Endothelial cell of umbilical vein (primary cell): ENCODE data around the gene ZC2HC1C. TPM values are rescaled to one million over a fixed set of nuclear protein-coding genes. Genes with fewer than 3 reads are reported as not detected.

Source experiments
- BruUV-seq: library from RNA; stranded (reverse); fragments of 400-500 nt; replicated peaks from 2 replicates; lab custom pipeline; 2021; lab: Mats Ljungman, UMichigan
- CTCF ChIA-PET: fragments of 300-600, 350-600 bp; sonication (Branson Sonifier 250); formaldehyde crosslinking; loops from one replicate; lab custom pipeline; 2021; ENCODE audit warnings: antibody characterized with exemption, inconsistent platforms; lab: Charles Lee
- POLR2A ChIA-PET: fragments of 300-600, 350-600 bp; sonication (Branson Sonifier 250); formaldehyde crosslinking; loops from one replicate; lab custom pipeline; 2021; ENCODE audit warnings: antibody characterized with exemption, inconsistent platforms; lab: Charles Lee
- DNase-seq: peaks from one replicate; pipeline ENCODE4 v3.0.0-alpha.2; 2011; ENCODE audit warnings: low read depth, low spot score
- FAIRE-seq: peaks from 2 replicates; lab custom pipeline; 2011; peaks lifted over from hg19 to GRCh38; lab: Jason Lieb, UNC
- H2AFZ ChIP-seq: 2 replicates; pipeline ENCODE4 v1.6.0; 2012; ENCODE audit warnings: low read depth, low read length, control low read depth, inconsistent platforms
- H3K27ac ChIP-seq: 2 replicates; pipeline ENCODE4 v1.5.1; 2011; ENCODE audit warnings: low read depth, mild to moderate bottlenecking, control low read depth, low read length, moderate library complexity; ENCODE audit not compliant: insufficient read depth
- H3K27me3 ChIP-seq, 2 experiments: 2 replicates each; pipeline versions ENCODE4 v1.6.0 to v1.6.1; 2011; ENCODE audit warnings: low read length in 2 of 2, mixed read lengths in 1 of 2; ENCODE audit not compliant: control insufficient read depth in 2 of 2, insufficient read depth in 2 of 2
- H3K36me3 ChIP-seq, 2 experiments: 2 replicates in 1 of 2; 3 replicates in 1 of 2; pipeline ENCODE4 v1.5.1; 2011; ENCODE audit warnings: low read length in 2 of 2, mild to moderate bottlenecking in 1 of 2, moderate library complexity in 1 of 2; ENCODE audit not compliant: control insufficient read depth in 2 of 2, insufficient read depth in 2 of 2; ENCODE audit errors: extremely low read depth in 1 of 2
- H3K4me1 ChIP-seq: 3 replicates; pipeline ENCODE4 v1.5.1; 2011; ENCODE audit warnings: mild to moderate bottlenecking, low read length; ENCODE audit not compliant: control insufficient read depth, insufficient read depth; ENCODE audit errors: extremely low read depth
- H3K4me2 ChIP-seq: 2 replicates; pipeline ENCODE4 v1.6.1; 2011; ENCODE audit warnings: low read length, control low read depth, mixed read lengths; ENCODE audit not compliant: insufficient read depth
- H3K4me3 ChIP-seq, 3 experiments: fragments of 200-600 bp in 1 of 3; sonication (generic), shearing (Covaris generic) in 1 of 3; replicated peaks in 1 of 3; 2 replicates each; pipeline ENCODE4 v1.5.1; 2011 to 2016; ENCODE audit warnings: control low read depth in 3 of 3, low read length in 3 of 3, mild to moderate bottlenecking in 2 of 3, inconsistent platforms in 1 of 3, low read depth in 1 of 3, moderate library complexity in 1 of 3; ENCODE audit not compliant: insufficient read depth in 1 of 3
- H3K79me2 ChIP-seq: 2 replicates; pipeline ENCODE4 v1.6.0; 2012; ENCODE audit warnings: low read length, inconsistent platforms; ENCODE audit not compliant: control insufficient read depth, insufficient read depth
- H3K9ac ChIP-seq: replicated peaks from 2 replicates; pipeline ENCODE3; 2011; ENCODE audit warnings: low read length, control low read depth; ENCODE audit not compliant: insufficient read depth; ENCODE audit errors: extremely low read depth
- H3K9me1 ChIP-seq: replicated peaks from 3 replicates; pipeline ENCODE4 v1.6.0; 2011; ENCODE audit warnings: mild to moderate bottlenecking, low read length; ENCODE audit not compliant: control insufficient read depth, insufficient read depth; ENCODE audit errors: extremely low read depth
- H3K9me3 ChIP-seq: replicated peaks from 2 replicates; pipeline ENCODE4 v1.5.1; 2012; ENCODE audit warnings: low read length, inconsistent platforms; ENCODE audit not compliant: control insufficient read depth, insufficient read depth
- H4K20me1 ChIP-seq: replicated peaks from 2 replicates; pipeline ENCODE3; 2011; ENCODE audit warnings: mild to moderate bottlenecking, low read length; ENCODE audit not compliant: control insufficient read depth, insufficient read depth; ENCODE audit errors: extremely low read depth
- FOS ChIP-seq: IDR thresholded peaks from 2 replicates; pipeline ENCODE4 v1.6.1; 2011; ENCODE audit warnings: mild to moderate bottlenecking, low read length, moderate library complexity, borderline replicate concordance; ENCODE audit not compliant: insufficient read depth
- GATA2 ChIP-seq: IDR thresholded peaks from 2 replicates; pipeline ENCODE4 v1.7.0; 2011; ENCODE audit warnings: low read depth, mild to moderate bottlenecking, moderate library complexity, mixed read lengths, low read length; ENCODE audit not compliant: insufficient read length, insufficient read depth
- JUN ChIP-seq: IDR thresholded peaks from 2 replicates; pipeline ENCODE4 v1.6.1; 2011; ENCODE audit warnings: borderline replicate concordance, low read depth; ENCODE audit not compliant: insufficient read length, insufficient read depth
- MAX ChIP-seq: IDR thresholded peaks from 2 replicates; pipeline ENCODE4 v1.6.1; 2011; ENCODE audit not compliant: insufficient read depth, insufficient read length
- MYC ChIP-seq: IDR thresholded peaks from one replicate; pipeline ENCODE4 v1.6.1; 2011; ENCODE audit warnings: mild to moderate bottlenecking, low read depth, low read length
- POLR2A ChIP-seq: IDR thresholded peaks from 2 replicates; pipeline ENCODE4 v1.6.1; 2012; ENCODE audit warnings: low read depth, mild to moderate bottlenecking, control low read depth, low read length
- POLR2AphosphoS5 ChIP-seq: IDR thresholded peaks from 2 replicates; pipeline ENCODE4 v1.6.1; 2012; ENCODE audit warnings: low read depth, mild to moderate bottlenecking, control low read depth, low read length, moderate library complexity; ENCODE audit not compliant: insufficient read depth
- dilution Hi-C: fragments of 300-500 bp; cut with MboI; formaldehyde crosslinking; loops from one replicate; pipeline ENCODE4 v1.15.0; 2019; ENCODE audit warnings: low sequenced_read_pairs; ENCODE audit not compliant: extremely low pct_ligation_motif_present
- intact Hi-C: fragments of 100-400 bp; cut with micrococcal nuclease; formaldehyde crosslinking; loops from one replicate; pipeline ENCODE4 v1.10.0; 2022
- polyA plus RNA-seq, 4 experiments: library from polyadenylated mRNA; depleted of rRNA in 3 of 4; stranded (reverse) in 3 of 4; unstranded in 1 of 4; fragments of >200 nt; gene quantifications; 2 replicates each; pipeline versions ENCODE4 v1.2.1 to v1.2.3, GENCODE V29; 2011 to 2012; ENCODE audit warnings: missing spikeins in 1 of 4
- total RNA-seq: library from RNA; stranded (reverse); gene quantifications from 2 replicates; pipeline ENCODE4 v1.2.3, GENCODE V29; 2021

Gene ZC2HC1C
- total and polyA plus RNA-seq, 2 donors (not counting 3 experiments of a cell fraction or from before 2014, with no cell fraction given) = 0.84 to 0.91 TPM

GRCh38 chr14:75121552-75121951, 52.1 kb downstream of the ZC2HC1C start:
- POLR2A ChIA-PET = no interaction called here
- no peak for TF ChIP-seq POLR2A
- TF ChIP-seq MAX = no peak
- TF ChIP-seq MYC = no peak
- dilution Hi-C loops = no loop called here

GRCh38 chr14:75123991-75124390, 54.5 kb downstream of the ZC2HC1C start:
- no peak overlapping the region for H2AFZ ChIP-seq
- TF ChIP-seq FOS = peak; percentile 95
- no peak for TF ChIP-seq MYC
- peak; percentile 55 for TF ChIP-seq POLR2A
- TF ChIP-seq JUN = peak; percentile 94
- TF ChIP-seq POLR2AphosphoS5 = peak; percentile 87
- TF ChIP-seq GATA2 = peak; percentile 61
- H3K36me3 ChIP-seq = peaks cover 0 to 4% of the 10 kb centered on the region in 2 experiments
- H3K27me3 ChIP-seq = no peaks in the 10 kb centered on the region
- ChIA-PET CTCF (interaction anchor here (1.0 to 1.5 kb wide), 5 partner anchors 36 to 218 kb away, joined by 4 to 6 read pairs (median 5); no protein-coding TSS in a partner anchor), POLR2A (interaction anchor here (0.7 kb wide), 1 partner anchor 585 kb away, joined by 3 read pairs; no protein-coding TSS in a partner anchor)
- intact Hi-C loops (loop anchor here (1.0 kb wide), 1 partner anchor 135 kb away; no protein-coding TSS in a partner anchor), dilution Hi-C loops (no loop called here)
- no peaks in the 10 kb centered on the region for H3K9me1 ChIP-seq
- H4K20me1 ChIP-seq = no peaks in the 10 kb centered on the region
- H3K9me3 ChIP-seq = no peaks in the 10 kb centered on the region
- peak; percentile 94 for FAIRE-seq
- no TSS peak for BruUV-seq
- peaks cover 17% of the 10 kb centered on the region for H3K79me2 ChIP-seq
- H3K4me1 ChIP-seq = peaks cover 51% of the 10 kb centered on the region
- H3K4me2 ChIP-seq = peak overlapping the region; percentile 71
- H3K9ac ChIP-seq = peak overlapping the region; percentile 75
- peak overlapping the region in 1 of 3 experiments; percentile 37 for H3K4me3 ChIP-seq
- DNase-seq = peak; percentile 90
- H3K27ac ChIP-seq = peak overlapping the region; percentile 95

More at GRCh38 chr14:75121552-75121951, 52.1 kb downstream of the ZC2HC1C start:
- H3K79me2 ChIP-seq = peaks cover 17% of the 10 kb centered on the region
- H3K9me3 ChIP-seq = no peaks in the 10 kb centered on the region
- intact Hi-C loops = no loop called here
- H3K36me3 ChIP-seq = peaks cover 2 to 4% of the 10 kb centered on the region in 2 experiments
- H3K27me3 ChIP-seq = no peaks in the 10 kb centered on the region
- H3K9ac ChIP-seq = no peak overlapping the region
- CTCF ChIA-PET = no interaction called here
- no peak overlapping the region for H2AFZ ChIP-seq
- no peak overlapping the region for H3K4me2 ChIP-seq
- no peak for FAIRE-seq
- H3K27ac ChIP-seq = no peak overlapping the region
- no peak for DNase-seq
- H4K20me1 ChIP-seq = no peaks in the 10 kb centered on the region
- no TSS peak for BruUV-seq
- peaks cover 36% of the 10 kb centered on the region for H3K4me1 ChIP-seq
- no peak overlapping the region for H3K4me3 ChIP-seq
- H3K9me1 ChIP-seq = no peaks in the 10 kb centered on the region
